ENCODE data around the gene MCM7. TPM values are rescaled to one million over a fixed set of nuclear protein-coding genes. Genes with fewer than 3 reads are reported as not detected.

The MCM7 gene
- total and polyA plus RNA-seq, 10 of the 15 experiments (the other 5 are each of a cell fraction or from before 2014, with no cell fraction given), result 183 to 383 (median 244) TPM

GRCh38 chr7:100061518-100062193 is 39.5 kb downstream of the MCM7 start (continued):
- TF ChIP-seq POLR2AphosphoS2 (IDR thresholded peaks at IDR 0.05; ENCODE audit: low read depth, low read length) (no peak), BCL3 (IDR thresholded peaks at IDR 0.05; ENCODE audit: borderline replicate concordance, insufficient read depth, low read depth, low read length, poor library complexity, severe bottlenecking) (no peak), NFYA (IDR thresholded peaks at IDR 0.05; ENCODE audit: borderline replicate concordance, low read depth, low read length) (no peak), STAT1 (conservative IDR thresholded peaks at IDR 0.05) (no peak), HDAC2 (IDR thresholded peaks at IDR 0.05) (no peak)

GRCh38 chr7:100059251-100059739 is 41.9 kb downstream of the MCM7 start:
- Histone ChIP-seq H3K27ac (ENCODE audit: control insufficient read depth, insufficient read depth) (peak overlapping the region; percentile 3; the same call in 1 of the 2 replicates), H4K20me1 (ENCODE audit: control insufficient read depth, insufficient read depth) (no peaks in the 10 kb centered on the region), H3K9me3 (replicated peaks; ENCODE audit: control insufficient read depth, insufficient read depth, low read length) (no peaks in the 10 kb centered on the region), H3K27me3 (replicated peaks in 1 of 2; ENCODE audit: control insufficient read depth in 2 of 2, insufficient read depth in 2 of 2, low read length in 1 of 2) (no peaks in the 10 kb centered on the region), H3K36me3 (ENCODE audit: control insufficient read depth in 2 of 2, insufficient read depth in 2 of 2, low read length in 1 of 2) (peaks cover 2 to 9% of the 10 kb centered on the region in 2 experiments; a peak in 2 of 4 replicates), H3K4me1 (ENCODE audit: control insufficient read depth, insufficient read depth, low read length) (no peaks in the 10 kb centered on the region), H3K4me2 (ENCODE audit: control insufficient read depth, insufficient read depth) (no peak overlapping the region), H3K4me3 (no peak overlapping the region), H3K79me2 (ENCODE audit: control insufficient read depth, insufficient read depth, low read length) (no peaks in the 10 kb centered on the region), H2AFZ (ENCODE audit: control insufficient read depth, low read depth, low read length) (no peak overlapping the region), H3K9ac (ENCODE audit: control insufficient read depth, insufficient read depth, low read length) (no peak overlapping the region)
- in situ Hi-C loops (cut with MboI) (no loop called here), intact Hi-C loops (cut with micrococcal nuclease; ENCODE audit: unreplicated experiment) (no loop called here)
- no TSS peak for BruUV-seq (replicated peaks)
- SMC1A ChIA-PET (ENCODE audit: uncharacterized antibody, unreplicated experiment), result interaction anchor here (0.9 to 1.8 kb wide), 4 partner anchors 9 to 23 kb away, joined by 3 read pairs; partner anchors contain the start of gene ZSCAN21
- 28% methylated on average over 5 of the region's 5 CpGs for WGBS (ENCODE audit: insufficient coverage, insufficient replicate concordance, low lambda C conversion rate, missing lambda C conversion rate)
- RAD21 ChIA-PET (ENCODE audit: unreplicated experiment), result interaction anchor here (0.7 to 2.7 kb wide), 2 partner anchors 10 to 44 kb away, joined by 4 to 10 read pairs; partner anchors contain the start of gene ZSCAN21
- CTCF ChIA-PET, result interaction anchor here (0.7 to 1.5 kb wide), 6 partner anchors 9 to 72 kb away, joined by 3 to 5 read pairs (median 4); partner anchors contain the start of gene ZSCAN21
- 0 out of 3 replicates have a peak, but pooled peaks have one; percentile 28 for TF ChIP-seq POU2F2 (IDR thresholded peaks at IDR 0.05; ENCODE audit: borderline replicate concordance, low read depth, low read length)
- no peak for TF ChIP-seq ZSCAN29 (IDR thresholded peaks at IDR 0.05)
- TF ChIP-seq, protein P1, sequence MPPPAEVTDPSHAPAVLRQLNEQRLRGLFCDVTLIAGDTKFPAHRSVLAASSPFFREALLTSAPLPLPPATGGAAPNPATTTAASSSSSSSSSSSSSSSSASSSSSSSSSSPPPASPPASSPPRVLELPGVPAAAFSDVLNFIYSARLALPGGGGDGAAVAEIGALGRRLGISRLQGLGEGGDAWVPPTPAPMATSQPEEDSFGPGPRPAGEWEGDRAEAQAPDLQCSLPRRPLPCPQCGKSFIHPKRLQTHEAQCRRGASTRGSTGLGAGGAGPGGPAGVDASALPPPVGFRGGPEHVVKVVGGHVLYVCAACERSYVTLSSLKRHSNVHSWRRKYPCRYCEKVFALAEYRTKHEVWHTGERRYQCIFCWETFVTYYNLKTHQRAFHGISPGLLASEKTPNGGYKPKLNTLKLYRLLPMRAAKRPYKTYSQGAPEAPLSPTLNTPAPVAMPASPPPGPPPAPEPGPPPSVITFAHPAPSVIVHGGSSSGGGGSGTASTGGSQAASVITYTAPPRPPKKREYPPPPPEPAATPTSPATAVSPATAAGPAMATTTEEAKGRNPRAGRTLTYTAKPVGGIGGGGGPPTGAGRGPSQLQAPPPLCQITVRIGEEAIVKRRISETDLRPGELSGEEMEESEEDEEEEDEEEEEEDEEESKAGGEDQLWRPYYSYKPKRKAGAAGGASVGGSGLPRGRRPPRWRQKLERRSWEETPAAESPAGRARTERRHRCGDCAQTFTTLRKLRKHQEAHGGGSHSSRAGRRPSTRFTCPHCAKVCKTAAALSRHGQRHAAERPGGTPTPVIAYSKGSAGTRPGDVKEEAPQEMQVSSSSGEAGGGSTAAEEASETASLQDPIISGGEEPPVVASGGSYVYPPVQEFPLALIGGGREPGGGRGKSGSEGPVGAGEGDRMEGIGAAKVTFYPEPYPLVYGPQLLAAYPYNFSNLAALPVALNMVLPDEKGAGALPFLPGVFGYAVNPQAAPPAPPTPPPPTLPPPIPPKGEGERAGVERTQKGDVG (CRISPR knock-in tag; IDR thresholded peaks at IDR 0.05), result no peak
- no peak for TF ChIP-seq KAT2A (conservative IDR thresholded peaks at IDR 0.05; ENCODE audit: control insufficient read depth, low read depth, low read length)
- peak; percentile 36 for TF ChIP-seq ZNF384 (IDR thresholded peaks at IDR 0.05; ENCODE audit: borderline replicate concordance, low read depth, low read length)
- no peak for TF ChIP-seq KDM1A (IDR thresholded peaks at IDR 0.05; ENCODE audit: borderline replicate concordance)
- POLR2A ChIA-PET, result interaction anchor here (0.7 to 1.3 kb wide), 5 partner anchors 9 to 61 kb away, joined by 3 to 7 read pairs (median 3); partner anchors contain the start of gene ZNF3
- DNase-seq (ENCODE audit: low read depth, low spot score), result no peak
- ATAC-seq, result peak; percentile 46; the same call in 2 of the 3 replicates
- FAIRE-seq, result no peak
